ENCODE data around the gene SETD7.
A peak's percentile ranks its signal among the peaks of the same experiment; 100 is the strongest.

DNA sequence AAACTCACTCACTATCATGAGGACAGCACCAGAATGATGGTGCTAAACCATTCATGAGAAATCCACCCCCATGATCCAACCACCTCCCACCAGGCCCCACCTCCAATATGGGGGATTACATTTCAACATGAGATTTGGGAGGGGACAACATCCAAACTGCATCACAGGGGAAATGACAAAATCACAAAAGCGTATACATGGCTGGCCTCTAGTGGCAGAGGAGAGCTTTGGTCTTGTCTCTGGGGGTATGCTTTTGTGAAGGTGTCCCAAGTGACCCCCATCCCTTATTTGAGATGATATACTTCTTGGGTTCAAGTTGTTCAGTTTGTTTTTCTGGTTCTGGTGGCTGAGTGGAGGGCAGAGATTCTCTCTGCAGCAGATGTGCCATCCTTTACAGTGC, 8.5 kb upstream of the SETD7 start:
- TF ChIP-seq, protein P1, sequence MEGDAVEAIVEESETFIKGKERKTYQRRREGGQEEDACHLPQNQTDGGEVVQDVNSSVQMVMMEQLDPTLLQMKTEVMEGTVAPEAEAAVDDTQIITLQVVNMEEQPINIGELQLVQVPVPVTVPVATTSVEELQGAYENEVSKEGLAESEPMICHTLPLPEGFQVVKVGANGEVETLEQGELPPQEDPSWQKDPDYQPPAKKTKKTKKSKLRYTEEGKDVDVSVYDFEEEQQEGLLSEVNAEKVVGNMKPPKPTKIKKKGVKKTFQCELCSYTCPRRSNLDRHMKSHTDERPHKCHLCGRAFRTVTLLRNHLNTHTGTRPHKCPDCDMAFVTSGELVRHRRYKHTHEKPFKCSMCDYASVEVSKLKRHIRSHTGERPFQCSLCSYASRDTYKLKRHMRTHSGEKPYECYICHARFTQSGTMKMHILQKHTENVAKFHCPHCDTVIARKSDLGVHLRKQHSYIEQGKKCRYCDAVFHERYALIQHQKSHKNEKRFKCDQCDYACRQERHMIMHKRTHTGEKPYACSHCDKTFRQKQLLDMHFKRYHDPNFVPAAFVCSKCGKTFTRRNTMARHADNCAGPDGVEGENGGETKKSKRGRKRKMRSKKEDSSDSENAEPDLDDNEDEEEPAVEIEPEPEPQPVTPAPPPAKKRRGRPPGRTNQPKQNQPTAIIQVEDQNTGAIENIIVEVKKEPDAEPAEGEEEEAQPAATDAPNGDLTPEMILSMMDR (conservative IDR thresholded peaks at IDR 0.05; ENCODE audit: low read depth, low read length) = peak; percentile 39; the same call in 1 of the 2 replicates
- TF ChIP-seq EZH2 (IDR thresholded peaks at IDR 0.05; ENCODE audit: borderline replicate concordance, low read depth, low read length, poor library complexity, severe bottlenecking) = no peak

Data from A673 (cell line).